Measurements from ENCODE around the gene CER1. TPM values are rescaled to one million over a fixed set of nuclear protein-coding genes. Genes with fewer than 3 reads are reported as not detected.

Gene CER1
- polyA plus RNA-seq, 3 donors = not detected

GRCh38 chr9:14677872-14678271 is 44.7 kb downstream of the CER1 start:
- H3K27ac ChIP-seq (ENCODE audit: low read depth, low read length) = no peak overlapping the region
- 96 to 97% (median 97%) methylated on average over 6 of the region's 6 CpGs for WGBS, 3 donors

DNA sequence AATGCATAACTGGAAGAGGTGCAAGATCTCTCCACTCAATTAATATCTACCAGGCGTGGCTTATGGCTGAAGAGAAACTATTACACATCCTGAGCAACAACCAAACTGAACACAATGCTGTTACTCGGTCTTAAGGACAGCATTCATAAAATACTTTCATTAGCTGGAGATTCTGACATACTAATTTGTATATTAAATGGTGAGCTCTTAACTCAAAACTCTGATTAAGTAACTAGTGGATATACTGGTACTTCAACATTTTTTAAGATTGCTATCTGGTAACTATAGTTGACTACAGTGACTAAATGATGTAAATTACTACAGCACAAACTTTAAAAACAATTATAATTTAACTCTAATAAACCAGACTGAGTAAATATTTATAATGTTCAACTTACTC is 45.1 kb downstream of the CER1 start:
- 84 to 86% (median 85%) methylated on average over 2 of the region's 2 CpGs for WGBS, 3 donors

GRCh38 chr9:14674630-14675029 is 47.9 kb downstream of the CER1 start:
- no peak overlapping the region for H3K27ac ChIP-seq (ENCODE audit: low read depth, low read length)
- WGBS, 3 donors = 39 to 72% (median 61%) methylated on average over 3 of the region's 3 CpGs

More for the DNA sequence above, 45.1 kb downstream of the CER1 start:
- H3K27ac ChIP-seq (ENCODE audit: low read depth, low read length) = no peak overlapping the region

DNA sequence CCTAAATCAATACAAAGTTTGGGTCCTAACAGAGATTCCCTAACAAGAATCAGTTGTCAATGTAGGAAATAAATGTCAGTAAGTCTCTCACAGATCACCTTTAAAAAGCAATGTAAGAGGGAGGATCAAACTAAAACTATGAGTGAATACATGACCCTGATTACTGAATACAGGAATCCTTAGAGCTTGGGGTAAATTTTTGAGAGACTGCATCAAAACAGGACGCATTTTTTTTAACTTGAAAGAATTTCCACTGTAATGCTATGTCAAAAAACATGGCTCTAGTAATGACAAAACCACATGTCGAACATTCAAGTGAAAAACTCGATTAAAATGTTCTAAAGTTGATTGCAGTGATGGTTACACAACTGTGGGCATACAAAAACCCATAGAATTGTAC is 51.2 kb downstream of the CER1 start:
- no peak overlapping the region for H3K27ac ChIP-seq (ENCODE audit: low read depth, low read length)
- WGBS, 3 donors = 77 to 93% (median 83%) methylated on average over 3 of the region's 3 CpGs

DNA sequence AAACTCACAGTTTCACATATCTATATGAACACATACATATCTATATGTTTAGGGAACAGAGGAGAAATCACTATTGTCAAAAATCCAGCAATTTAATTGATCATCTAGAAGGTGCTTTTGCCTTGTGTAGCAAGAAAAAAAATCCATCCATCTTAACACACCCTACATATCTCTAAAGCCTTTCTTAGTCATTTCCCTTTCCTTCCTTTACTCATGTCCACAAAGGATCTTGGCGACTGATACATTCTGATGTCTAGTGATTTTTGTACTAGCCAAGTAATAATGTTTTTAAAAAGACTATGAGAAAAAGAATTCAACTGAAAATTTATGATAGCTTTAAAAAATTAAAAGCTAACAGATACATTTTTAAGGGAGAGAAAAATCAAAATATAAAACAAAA is 51.8 kb downstream of the CER1 start:
- WGBS, 3 donors = 36 to 85% (median 66%) methylated on average over 1 of the region's 1 CpG

More for the DNA sequence above, 51.8 kb downstream of the CER1 start:
- no peak overlapping the region for H3K27ac ChIP-seq (ENCODE audit: low read depth, low read length)

Other genes with a start within 250 kb of the CER1 start
- 1 to 10 TPM; 1.5 to 2.3 (median 1.9) TPM for gene ZDHHC21, start 29.3 kb downstream of the CER1 start, polyA plus RNA-seq
- 1 to 10 TPM; 1.3 to 3.7 (median 1.7) TPM for gene FREM1, start 187.7 kb upstream of the CER1 start, polyA plus RNA-seq